Forelimb muscle (tissue), 1 donor: ENCODE data around the gene RRAS2. TPM values are rescaled to one million over a fixed set of nuclear protein-coding genes. Genes with fewer than 3 reads are reported as not detected.
"Not testable (repeated sequence)": the region's sequence is repeated elsewhere in the genome, so short reads cannot be mapped to it uniquely, and the experiment has no call there.

Source experiments
- DNase-seq: peaks from one replicate; pipeline ENCODE4 v3.0.0-alpha.2; 2013; ENCODE audit warnings: low read depth
- polyA plus RNA-seq: library from polyadenylated mRNA; unstranded; fragments of 120-200 nt; gene quantifications from one replicate; pipeline ENCODE4 v1.2.1, GENCODE V29; 2013; ENCODE audit not compliant: insufficient read length

Gene RRAS2
- polyA plus RNA-seq, 1 donor = 46.6 TPM

DNA sequence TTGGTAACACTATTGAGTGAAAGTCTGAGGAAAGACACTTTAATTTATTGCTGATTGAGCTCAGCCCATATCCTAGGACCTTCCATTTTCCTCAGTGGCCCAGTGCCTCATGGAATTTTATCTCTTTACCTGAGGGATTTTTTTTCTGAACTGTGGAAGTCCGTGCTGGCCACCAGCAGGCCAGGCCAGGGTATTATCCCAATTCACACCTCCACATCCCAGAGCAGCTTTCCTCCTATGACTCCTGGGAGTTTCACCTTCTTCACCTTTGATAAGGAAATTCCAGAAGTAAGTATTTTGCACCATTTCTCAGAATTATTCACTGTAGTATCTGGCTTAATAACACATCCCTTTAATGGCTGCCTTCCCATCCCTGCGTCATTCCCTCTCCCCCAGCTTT lies 13.0 kb upstream of the RRAS2 start:
- no peak for DNase-seq

DNA sequence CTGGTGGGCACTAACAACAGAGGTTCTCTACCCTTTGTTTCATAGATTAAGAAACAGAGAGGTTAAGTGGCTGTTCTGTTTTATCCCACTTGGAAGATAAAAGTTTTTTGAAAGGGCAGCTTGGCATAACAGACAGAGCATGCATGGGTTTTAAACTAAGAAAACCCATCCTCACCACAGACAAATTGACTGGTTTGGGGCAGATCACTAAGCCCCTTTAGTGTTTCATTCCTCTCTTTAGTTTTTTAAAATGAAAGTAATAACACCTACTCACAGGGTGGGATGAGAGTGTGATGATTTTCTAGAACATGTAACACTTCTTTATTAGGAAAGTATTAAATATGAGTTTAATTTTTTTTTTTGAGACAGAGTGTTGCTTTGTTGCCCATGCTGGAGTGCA lies 12.3 kb upstream of the RRAS2 start:
- DNase-seq = no peak

DNA sequence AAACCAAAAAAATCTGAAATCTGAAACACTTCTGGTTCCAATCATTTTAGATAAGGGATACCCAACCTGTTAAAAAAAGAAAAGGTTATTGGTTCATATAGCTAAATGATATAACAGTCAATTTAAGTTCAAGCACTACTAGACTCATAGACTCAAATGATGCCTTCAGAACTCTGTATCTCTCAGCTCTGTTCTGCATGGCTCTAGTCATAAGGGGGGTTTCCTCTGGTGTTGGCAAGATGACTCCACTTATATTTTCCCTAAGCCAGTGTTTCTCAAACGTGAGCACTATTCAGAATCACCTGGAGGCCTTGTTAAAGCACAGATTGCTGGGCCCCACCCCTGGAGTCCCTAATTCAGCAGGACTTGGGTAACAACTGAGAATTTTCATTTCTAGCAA lies 11.5 kb upstream of the RRAS2 start:
- DNase-seq = no peak

DNA sequence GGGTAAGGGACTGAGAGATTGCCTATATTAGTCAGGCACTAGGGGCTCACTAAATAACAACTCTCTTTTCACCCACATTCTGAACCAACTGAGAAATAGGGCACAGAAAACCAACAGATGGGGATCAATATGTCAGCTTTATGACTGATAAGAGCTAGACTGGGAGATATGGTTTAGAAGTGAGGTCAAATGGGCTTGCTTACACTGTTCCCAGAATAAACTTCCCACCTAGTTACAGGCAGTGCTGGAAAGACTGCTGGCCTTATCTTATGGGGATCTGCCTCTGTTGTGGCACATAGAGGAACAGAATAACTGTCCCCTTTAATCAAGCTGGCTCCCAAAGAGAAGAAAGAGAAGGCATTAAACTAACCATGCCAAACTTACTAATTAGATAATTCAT lies 10.6 kb upstream of the RRAS2 start:
- no peak for DNase-seq

DNA sequence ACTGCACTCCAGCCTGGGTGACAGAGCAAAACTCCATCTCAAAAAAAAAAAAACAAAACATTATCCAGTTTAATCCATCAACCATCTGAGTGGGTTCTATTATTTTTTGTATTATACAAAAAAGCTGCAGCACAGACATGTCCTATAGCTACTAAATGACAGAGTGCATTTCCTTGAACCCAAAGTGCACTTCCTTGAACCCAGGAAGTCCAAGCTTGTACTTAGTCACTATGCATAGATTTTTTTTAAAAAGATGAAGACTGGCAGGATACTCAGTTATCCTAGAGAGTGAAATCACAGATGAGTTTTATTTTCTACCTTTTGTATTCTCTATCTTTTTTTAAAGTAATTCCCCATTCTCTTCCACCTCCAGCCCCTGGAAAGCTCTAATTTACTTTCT lies 8.0 kb upstream of the RRAS2 start:
- DNase-seq = no peak

DNA sequence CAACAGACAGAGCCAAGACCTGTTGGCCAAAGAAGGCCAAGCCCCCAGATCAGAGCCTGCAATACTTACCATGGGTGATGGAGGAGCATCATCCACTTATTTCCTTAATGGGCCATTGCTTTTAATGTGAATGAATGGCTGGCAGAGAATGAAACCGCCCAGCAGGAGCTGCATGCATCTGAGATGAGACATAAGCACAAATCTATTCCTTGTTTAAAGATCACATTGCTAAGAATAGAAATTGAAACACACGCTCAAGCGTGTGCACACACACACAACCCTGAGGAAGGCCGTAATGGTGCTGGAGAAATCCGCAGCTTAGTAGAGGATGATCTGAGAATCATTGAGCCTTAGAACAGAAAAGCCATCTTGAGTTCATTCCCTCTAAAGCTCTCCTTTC lies 5.3 kb upstream of the RRAS2 start:
- DNase-seq = no peak

DNA sequence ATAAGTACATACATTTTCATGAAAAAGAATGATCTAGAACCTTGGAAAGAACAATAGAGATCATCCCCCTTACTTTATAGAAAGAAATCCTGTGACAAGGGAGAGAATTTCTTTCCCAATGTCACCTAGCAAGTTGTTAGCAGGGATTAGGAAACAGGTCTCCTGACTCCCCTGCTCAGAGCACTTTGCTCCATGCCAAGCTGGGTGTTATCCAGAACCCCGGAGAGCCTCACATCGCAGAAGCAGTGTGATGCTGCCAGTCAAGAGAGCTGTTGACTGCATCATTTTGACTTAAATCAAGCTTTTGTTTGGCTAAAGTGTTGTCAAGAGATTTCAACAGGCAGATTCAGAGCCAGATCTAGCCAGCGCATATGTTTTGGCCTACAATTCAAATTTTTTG lies 3.6 kb upstream of the RRAS2 start:
- no peak for DNase-seq

DNA sequence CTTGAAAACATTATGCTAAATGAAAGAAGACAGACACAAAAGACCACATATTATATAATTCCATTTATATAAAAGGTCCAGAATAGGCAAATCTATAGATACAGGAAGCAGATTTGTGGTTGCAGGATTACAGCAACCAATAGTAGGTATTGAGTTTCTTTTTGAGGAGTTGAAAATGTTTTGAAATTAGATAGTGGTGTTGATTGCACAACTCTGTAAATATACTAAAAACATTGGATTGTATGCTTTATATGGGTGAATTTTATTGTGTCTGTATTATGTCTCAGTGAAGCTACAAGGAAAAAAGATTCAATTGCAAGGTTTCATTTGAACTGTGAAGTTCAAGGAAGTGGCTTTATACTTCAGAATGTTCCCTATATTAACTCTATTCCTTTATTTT lies 3.0 kb upstream of the RRAS2 start:
- no peak for DNase-seq

DNA sequence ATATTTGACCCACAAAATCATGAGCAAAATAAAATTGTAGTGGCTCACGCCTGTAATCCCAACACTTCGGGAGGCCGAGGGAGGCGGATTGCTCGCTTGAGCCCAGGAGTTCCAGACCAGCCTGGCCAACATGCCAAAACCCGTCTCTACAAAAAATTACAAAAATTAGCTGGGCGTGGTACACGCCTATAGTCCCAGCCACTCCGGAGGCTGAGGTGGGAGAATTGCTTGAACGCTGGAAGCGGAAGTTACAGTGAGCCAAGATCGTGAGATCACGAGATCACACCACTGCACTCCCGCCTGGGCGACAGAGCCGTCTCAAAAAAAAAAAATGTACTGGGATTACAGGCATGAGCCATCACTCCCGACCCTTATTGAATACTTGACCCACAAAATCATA lies 2.0 kb upstream of the RRAS2 start:
- DNase-seq = no peak

DNA sequence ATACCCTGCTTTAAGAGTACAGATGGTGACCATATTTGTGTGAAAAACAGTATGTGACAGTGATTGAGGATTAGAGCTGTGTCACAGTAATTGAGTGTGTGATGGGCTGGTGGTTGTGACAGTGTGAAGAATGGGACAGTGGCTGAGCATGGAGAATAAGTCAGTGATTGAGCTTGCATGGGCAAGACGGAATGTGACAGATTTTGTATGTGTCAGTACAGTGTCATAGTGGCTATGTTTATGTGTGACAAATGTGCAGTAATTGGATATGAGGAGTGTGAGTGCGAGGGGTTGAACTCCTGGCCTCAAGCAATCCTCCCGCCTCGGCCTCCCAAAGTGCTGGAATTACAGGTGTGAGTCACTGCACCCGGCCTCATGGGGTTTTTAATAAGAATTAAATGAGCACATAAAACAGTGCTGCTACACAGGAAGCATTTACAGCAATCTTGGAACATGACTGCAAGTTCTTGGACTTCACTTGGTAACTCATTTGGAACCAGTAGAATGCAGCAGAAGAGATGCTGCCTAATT lies 583 bp upstream of the RRAS2 start:
- no peak for DNase-seq

DNA sequence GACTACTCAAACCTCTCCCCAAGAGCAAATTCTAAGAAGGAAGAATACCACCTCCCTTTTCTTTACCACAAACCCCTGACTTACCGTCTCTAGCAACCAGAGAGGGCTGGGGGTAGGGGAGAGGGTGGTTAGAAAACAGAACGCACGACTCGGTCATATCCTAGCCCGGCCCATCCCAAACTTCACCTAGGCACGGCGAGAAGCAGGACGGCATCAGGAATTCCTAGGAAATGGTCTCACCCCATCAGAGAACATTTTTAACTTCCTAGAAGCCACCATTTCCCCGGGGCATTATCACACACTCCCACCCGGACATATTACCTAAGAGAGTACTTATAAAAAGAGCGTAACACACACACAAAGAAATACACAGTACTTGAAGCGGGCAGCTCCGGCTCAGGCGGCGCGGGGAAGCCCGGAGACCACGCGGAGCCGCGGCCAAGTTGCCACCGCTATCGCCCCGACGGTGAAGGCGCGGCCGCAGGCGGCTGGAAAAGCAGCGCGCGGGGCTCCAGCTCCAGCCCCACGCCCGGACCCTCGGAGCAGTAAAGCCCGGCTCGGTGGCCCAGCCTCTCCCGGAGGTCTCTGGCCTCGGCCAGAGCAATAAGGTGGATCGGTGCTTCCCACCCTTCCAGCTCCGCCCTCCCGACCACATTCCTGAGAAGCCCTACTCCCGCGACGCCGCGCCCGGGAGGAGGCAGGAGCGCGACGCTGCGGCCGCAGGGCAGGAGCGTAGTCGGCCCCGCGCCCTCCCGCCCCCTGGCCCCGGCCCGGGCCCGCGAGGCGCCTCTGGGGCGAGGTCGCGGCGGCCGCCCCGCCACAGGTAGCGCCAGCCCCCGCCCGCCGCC lies 878 bp downstream of the RRAS2 start:
- no peak for DNase-seq

DNA sequence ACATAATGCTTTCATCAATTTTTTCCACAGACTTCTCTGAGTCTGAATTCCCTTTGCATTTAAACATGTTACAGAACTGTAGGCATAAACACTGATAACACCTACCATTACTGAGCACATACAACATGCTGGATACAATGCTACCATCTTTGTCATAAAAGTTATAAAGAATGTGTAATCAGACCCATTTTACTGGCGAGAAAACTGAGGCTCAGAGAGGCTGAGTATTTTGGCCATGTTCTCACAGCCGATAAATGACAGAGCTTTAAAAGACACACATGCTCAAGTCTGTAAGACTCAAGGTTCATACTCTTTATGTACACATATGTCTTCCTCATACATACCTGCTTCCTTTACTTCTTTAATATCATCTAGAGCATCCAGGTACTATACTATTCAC lies 2.6 kb downstream of the RRAS2 start:
- no peak for DNase-seq

DNA sequence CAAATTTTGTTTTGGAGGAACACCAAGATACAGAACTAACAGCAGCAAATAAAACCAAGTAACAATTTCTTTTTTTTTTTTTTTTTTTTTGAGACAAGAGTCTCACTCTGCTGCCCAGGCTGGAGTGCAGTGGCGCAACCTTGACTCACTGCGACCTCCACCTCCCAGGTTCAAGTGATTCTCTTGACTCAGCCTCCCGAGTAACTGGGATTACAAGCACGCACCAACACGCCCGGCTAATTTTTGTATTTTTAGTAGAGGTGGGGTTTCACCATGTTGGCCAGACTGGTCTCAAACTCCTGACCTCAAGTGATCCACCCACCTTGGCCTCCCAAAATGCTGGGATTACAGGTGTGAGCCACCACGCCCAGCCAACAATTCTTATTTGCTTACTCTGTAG lies 4.4 kb downstream of the RRAS2 start:
- not testable (repeated sequence) for DNase-seq

DNA sequence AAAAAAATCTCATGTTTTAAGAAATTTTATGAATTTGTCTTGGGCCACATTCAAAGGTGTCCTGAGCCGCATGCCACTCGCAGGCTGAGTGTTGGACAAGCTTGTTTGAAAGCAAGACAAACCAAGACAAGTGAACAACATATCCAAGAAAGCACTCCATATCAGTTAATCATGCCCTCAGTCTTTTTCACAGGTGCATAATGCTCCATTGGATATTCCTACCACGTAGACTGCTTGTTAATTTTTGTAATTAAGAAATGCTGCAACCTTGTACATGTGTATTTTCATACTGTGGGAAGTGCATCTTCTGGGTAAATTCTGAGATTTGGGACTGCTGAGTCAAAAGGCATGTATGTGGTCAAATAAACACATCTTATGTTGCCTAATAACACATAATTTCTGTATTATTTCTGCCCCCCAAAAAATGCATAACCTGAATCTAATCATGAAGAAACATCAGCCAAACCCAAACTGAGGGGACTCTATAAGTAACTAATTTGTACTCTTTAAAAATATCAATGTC lies 8.2 kb downstream of the RRAS2 start:
- no peak for DNase-seq

DNA sequence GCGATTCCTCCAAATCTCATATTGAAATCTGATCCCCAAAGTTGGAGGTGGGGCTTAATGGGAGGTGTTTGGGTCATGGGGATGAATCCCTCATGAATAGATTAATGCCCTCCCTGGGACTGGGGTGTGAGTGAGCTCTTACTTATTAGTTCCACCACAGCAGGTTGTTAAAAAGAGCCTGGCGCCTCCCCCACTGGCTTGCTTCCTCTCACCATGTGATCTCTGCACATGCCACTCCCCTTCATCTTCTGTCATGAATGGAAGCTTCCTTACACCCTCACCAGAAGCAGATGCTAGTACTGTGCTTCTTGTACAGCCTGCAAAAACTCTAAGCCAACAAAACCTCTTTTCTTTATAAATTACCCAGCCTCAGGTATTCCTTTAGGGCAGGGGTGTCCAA lies 8.8 kb downstream of the RRAS2 start:
- no peak for DNase-seq

DNA sequence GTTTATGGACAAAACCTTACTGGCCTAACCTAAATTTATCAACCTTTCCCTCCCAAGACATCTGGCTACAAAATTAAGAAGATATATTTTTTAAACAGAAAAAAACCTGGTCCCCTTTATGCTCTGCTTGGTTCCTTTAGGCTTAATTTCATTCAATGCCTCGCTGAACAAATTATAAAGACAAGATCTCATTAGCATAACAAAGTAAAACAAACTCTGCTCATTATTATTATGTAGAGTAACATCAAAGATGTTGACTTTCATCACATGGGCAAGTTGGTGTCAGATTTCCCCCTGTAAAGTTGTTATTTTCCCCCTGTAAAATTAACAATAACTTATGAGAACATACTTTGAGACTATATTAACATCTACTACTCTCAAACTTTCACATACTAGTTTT lies 11.0 kb downstream of the RRAS2 start:
- no peak for DNase-seq

DNA sequence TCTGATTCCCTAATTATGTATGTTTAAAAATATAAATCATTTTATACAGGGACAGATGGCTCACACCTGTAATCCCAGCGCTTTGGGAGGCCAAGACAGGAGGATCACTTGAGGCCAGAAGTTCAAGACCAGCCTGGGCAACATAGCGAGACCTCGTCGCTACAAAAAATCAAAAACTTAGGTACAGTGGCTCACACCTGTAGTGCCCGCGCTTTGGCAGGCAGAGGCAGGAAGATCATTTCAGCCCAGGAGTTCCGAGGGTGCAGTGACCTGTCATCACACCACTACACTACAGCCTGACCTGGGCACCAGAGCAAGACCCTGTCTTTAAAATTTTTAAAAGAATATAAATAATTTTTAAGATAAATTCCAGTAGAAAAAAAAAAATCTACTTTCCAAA lies 11.5 kb downstream of the RRAS2 start:
- DNase-seq = no peak

DNA sequence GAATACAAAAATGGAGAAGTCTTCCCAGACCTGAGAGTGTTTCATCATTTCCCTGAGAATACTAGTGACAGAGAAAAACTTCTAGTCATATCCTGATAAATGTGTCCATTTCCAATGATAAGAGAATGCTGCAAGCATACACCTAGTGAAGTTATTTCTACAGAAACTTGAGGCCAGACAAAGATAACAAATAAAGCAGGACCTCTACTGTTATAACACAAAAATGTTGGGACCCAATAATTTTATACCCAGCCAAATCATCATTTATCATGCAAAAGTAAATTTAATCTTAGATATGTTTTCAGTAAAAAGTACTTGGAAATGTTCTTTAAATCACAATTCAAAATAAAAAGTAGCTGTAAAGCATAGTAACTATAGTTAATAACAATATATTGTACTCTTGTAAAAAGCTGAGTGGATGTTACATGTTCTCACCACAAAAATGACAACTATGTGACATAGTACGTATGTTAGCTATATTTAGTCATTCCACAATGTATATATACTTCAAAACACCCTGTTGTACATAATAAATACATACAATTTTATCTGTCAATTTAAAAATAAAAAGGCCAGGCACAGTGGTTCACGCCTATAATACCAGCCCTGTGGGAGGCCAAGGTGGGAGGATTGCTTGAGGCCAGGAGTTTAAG lies 12.6 kb downstream of the RRAS2 start:
- no peak for DNase-seq

DNA sequence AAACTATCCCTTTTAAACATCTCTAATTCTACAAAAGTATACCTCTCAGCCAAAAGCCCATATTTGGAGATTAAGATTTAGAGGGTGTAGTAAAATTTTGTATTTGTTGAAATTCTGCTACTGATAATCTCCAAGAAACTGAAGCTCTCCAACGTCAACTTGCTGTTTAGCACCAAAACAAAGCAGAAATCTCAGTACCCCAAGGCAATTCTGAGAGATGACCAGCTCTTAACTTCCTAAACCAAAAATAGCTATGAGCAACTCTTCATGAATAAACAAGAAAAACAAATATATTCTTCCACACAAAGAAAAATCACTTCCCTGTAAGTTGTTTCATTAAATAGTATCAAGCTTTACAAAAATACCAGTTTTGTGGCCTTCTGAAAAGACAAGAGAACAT lies 13.3 kb downstream of the RRAS2 start:
- DNase-seq = no peak

DNA sequence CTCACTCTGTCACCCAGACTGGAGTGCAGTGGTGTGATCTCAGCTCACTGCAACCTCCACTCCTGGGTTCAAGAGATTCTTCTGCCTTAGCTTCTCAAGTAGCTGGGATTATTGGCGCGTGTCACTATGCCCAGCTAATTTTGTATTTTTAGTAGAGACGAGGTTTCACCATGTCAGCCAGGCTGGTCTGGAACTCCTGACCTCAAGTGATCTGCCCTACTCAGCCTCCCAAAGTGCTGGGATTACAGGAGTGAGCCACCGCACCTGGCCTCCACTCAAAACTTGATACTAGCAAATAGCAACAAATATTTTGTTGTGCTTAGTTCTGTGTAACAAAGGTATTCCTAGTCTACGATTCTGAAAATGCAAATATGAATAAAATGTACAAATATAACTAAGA lies 14.0 kb downstream of the RRAS2 start:
- not testable (repeated sequence) for DNase-seq

DNA sequence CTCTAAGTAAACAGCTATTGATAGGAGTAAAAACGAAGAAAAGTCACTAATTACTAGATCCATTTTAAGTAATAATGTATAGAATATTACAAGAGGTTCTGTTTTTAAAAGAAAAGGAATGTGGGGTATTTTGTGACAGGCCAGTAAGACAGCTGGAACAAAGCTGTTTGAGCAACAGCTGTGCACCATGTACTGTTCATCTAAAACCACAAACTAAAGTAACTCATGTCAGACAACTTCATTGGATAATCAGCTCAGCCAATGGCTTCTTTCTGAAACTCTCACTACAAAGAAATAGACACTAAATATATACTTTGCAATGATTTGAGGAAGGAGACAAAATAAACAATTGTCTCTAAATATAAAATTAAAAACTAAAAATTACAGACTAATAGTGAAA lies 16.1 kb downstream of the RRAS2 start:
- no peak for DNase-seq

DNA sequence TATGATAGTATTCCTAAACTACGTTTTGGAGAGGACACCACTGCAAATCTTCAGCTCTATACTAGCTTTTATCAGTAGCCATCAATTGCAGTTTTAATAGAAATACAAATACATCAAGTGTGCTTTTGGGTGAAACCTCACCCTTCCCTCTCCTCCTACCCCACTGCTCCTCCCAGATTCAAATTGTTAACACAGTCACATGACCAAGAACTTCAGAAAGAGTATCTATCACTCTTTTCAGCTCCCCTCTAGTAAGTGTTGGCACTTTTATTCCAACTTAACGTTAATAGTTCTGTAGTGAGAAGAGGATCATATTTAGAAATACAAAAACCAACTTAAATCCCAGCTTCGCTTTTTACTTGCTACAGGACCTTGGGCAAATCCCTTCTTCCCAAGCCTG lies 17.0 kb downstream of the RRAS2 start:
- no peak for DNase-seq

DNA sequence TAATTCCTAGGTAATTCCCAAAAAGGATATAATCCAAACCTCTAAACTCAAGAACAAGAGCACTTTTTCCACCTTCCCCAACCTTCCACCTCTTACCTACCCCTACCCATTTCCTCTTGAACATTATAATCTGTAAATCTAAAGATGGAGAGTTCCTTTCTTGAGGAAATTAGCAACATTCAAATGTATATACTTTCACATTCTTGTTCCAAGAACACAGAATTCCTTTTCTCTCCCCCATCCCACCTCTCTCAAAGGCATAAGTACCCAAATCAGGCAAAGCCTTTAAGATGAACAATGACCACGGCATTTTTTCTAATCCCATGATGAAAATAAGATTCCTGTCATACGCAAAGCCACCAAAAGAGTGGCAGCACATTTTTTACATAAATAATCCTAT lies 18.3 kb downstream of the RRAS2 start:
- no peak for DNase-seq
